Measurements from ENCODE around the gene SEC16B.
"Not testable (repeated sequence)": the region's sequence is repeated elsewhere in the genome, so short reads cannot be mapped to it uniquely, and the experiment has no call there.

The SEC16B gene, protein sequence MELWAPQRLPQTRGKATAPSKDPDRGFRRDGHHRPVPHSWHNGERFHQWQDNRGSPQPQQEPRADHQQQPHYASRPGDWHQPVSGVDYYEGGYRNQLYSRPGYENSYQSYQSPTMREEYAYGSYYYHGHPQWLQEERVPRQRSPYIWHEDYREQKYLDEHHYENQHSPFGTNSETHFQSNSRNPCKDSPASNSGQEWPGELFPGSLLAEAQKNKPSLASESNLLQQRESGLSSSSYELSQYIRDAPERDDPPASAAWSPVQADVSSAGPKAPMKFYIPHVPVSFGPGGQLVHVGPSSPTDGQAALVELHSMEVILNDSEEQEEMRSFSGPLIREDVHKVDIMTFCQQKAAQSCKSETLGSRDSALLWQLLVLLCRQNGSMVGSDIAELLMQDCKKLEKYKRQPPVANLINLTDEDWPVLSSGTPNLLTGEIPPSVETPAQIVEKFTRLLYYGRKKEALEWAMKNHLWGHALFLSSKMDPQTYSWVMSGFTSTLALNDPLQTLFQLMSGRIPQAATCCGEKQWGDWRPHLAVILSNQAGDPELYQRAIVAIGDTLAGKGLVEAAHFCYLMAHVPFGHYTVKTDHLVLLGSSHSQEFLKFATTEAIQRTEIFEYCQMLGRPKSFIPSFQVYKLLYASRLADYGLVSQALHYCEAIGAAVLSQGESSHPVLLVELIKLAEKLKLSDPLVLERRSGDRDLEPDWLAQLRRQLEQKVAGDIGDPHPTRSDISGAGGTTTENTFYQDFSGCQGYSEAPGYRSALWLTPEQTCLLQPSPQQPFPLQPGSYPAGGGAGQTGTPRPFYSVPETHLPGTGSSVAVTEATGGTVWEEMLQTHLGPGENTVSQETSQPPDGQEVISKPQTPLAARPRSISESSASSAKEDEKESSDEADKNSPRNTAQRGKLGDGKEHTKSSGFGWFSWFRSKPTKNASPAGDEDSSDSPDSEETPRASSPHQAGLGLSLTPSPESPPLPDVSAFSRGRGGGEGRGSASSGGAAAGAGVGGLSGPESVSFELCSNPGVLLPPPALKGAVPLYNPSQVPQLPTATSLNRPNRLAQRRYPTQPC

DNA sequence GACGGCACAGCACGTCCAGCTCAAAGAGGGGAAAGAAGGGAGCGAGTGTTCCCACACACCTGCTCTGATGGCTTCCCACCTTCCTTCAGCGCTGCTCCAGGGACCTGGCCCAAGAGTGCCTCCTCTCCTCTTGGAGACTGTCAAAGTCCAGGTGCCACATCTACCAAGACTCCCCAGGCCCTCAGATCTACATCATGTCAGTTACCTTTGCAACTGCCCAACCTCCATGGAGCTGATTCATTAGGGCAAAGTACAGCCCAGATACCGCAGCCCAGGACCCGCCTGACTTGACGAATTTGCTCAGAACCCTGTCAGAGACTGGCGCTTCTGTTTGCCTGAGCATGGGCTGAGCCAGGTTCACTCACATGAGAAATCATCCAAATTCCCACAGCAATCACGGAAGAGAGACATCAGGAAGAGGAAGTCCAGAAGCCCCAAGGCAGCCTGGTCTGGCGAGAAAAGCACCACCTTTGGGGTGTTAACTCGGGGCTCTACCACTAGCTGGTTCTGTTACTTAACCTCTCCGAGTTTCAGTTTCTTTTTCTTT is at the start of gene SEC16B:
Gene SEC16B, minus strand, starts transcription at position 234 of the 547 bp plus-strand sequence. CDS start 2,077 bp downstream, outside the sequence.
- DNase-seq, result no peak

DNA sequence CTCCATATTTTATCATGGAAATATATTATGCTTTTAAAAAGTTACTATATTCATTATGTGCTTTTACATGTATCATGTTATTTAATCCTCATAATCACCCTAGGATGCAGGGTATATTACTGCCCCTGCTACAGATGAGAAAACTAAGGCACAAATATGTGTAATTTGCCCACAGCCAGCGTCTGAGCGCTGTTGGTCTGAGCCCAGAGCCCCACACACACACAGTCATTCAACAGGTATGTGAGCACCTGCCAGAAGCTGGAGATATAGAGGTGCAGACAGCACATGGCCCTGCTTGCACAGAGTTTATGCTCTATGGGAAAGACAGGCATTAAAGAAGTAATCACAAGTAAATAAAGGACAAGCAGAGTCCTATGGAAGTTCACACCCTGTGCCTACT is 49.8 kb upstream of the SEC16B start:
- no peak for DNase-seq

DNA sequence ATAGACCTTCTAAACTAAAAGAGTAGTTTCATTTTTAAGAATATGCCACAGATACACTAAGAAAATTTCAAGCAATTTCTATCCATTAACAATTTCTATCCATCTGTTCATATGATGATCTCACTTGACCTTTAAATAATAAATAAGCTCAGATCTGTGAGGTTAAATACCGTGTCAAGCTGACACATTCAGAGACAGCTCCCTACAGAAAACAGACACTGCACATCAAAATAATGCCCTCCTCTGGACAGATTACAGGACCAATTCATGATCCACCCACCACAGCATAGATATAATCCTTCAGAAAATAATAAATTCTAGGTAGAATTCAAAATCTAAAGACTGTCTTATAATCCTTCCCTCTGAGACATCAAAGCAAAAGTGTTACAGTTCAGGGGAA is 49.4 kb upstream of the SEC16B start:
- no peak for DNase-seq

DNA sequence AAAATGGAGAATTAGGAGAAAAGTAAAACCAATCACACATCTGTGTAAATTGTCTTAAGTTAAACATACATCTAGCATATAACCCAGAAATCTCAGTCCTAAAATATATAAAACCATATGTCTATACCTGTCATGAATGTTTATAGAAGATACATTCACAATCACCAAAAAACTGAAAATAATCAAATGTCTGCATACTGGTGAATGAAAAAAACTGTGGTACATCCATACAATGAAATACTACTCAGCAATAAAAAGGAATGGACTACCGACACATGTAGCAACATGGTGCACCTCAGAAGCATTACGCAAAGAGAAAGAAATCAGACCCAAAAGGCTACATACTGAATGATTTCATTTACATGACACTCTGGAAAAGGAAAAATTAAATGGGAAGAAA is 47.7 kb upstream of the SEC16B start:
- no peak for DNase-seq

DNA sequence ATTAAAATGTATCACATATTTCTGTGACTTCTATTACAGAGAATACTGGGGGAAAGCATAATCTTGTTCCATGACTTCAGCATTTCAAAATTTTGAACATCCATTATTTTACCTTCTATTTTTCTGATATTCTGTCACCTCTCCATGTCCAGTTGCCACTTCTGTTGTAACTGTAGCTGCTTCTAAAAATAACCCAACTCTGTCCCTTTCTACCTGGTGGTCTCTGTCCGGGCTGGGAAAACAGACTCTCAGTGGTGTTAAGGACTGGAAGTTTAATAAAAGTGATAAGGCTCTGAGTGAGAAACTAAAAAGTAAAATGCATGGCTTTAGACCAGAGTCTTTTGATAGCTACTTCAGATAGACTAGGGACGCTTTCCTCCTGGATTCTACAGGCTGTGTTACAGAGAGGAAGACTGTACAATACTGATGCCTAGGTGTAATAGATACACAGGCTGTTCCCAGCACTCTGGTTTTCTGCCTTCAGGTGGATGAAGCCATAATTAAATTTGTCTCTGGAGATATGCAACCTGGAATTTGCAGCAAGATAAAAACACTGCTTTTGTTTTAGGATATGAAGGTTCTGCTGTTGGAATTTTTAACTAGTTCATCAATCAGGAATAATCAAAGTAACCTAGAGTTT is 42.1 kb upstream of the SEC16B start:
- DNase-seq, result no peak

DNA sequence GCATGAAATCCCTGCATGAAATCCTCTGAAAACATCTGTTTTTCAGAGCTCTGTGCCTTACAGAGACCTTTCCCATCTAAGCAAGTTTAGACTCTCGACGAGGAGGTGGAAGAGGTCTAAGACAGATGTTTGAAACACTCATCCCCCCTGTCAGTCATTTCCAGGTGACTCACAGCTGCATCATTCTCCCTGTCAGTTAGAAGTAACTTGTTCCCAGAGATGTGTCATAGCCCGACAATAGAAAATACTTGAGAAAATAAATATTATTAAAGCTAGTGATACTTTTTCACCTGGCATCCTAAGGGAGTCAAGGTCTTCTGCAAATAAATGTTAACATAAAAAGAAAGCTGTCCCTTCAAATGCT is 41.6 kb upstream of the SEC16B start:
- no peak for DNase-seq

DNA sequence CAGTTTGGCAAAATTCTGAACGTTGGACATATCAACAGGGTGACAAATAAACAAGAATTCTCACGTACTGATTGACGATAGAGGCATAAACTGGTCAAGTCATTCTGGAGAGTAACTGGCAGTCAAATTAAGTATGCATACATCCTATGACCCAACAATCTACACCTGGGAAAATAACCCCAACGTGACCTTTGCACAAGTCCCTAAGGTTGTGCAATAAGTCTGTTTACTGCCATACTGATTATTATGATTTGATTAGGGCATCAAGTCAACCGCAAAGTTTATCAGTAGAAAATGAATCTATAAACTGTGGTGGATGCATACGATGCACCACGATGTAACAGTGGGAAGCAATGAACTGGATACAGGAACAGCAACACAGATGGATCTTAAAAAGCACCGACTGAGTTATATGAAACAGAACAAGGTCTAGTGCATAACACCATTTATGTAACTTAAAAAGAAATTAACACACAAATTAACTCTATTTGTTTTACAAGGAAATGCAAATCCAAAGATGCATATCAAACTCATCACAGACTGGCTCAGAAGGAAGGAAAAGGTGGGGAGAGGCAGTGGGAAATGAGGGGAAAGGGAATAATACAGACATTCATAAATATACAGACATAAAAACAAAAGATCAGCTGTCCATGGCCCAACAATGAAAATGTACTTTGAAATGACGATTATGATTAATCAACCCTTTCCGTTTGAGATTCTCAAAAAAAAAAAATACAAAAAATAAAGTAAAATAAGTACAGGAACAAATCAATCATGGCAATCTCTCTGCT is 41.0 kb upstream of the SEC16B start:
- no peak for DNase-seq

DNA sequence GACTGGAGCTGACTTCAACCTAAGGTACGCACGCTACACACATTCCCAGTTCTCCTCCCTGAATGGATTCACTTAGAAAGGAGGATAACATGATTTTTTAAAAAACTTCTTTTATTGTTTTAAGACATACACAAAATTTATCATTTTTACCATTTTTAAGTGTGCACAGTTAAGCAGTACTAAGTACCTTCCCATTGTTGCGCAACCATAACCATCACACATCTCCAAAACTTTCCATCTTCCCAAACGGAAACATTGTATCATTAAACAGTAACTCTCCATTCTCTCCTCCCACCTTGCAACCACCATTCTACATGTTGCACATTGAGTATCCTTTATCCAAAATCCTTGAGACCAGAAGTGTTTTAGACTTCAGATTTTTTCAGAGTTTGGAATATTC is 36.2 kb upstream of the SEC16B start:
- DNase-seq, result no peak

DNA sequence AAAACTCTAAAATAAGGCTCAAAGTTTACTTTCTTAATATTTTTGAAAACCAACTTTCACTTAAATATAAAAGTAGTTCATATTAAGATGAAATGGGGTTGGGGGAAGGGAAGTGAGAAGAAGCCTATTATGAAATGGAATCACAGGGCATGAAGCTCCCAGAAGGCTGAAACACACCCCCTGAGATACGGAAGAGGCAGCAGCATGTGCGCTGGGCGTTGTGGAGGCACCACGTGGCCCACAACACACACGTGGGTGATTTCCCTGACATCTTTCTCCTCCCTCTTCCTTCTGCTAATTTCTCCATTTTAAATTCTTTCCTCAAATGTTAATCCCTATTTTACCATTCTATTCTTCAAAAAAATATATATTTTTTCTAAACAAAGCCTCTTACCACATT is 35.6 kb upstream of the SEC16B start:
- DNase-seq, result no peak

DNA sequence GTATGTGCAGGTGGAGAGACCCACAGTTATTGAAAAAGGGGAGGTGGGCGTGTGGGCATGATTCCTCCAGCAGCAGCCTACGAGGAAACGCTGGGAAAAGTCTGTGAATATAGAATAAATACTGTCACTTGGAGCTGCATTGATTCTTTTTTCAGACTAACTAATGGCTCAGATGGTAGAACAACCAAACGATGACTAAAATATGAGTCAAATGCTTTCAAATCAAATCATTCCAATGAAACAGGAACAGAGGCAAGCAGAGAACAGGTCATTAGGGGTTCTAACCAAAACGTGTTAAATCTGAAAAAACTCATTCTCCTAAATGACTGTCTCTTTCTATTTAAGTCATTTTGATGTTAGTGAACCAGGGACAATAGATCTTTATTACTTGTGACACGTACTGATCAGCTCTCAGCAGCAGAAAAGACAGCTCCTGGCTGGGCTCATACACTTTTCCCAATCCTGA is 35.1 kb upstream of the SEC16B start:
- DNase-seq, result no peak

DNA sequence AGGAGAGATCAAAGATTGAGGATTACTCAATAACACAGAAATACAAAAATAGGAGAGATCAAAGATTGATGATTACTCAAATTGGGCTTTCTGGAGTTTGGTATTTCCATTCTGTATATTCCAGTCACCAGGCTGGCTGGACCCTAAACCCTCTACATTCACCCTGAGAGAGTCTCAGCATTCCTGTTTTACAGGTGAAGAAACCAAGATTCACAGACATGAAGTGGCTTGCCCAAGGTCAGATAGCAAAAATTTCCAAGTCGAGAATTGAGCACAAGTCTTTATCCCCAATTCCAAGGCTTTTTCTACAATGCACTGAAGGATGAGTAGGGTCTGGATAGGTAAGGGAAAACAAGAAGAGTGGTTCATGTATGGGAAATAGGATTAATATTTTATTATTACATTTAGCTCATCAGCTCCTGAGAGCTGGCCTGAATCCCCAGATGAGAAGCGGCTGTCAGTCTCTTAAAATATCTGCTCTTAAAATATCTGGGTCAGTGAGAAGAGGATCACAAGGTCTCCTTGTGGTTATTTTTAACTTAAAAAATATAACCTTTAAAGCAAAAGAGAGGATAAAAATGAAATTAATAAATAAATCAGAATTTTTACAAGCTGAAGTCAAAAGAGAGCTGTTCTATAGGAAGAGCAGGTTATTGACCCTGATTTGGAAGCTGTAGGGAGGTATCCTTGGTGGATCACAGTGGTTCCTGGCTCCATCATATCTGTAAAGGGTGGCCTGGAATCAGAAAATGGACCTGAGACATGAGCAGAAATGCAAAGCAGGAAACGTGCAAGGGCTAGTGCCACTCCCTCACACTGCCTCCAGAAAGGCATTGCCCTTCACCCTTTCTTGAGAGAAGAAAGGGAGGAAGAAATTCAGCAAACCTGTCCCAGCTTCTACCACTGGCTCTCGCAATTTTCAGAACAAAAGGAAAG is 29.1 kb upstream of the SEC16B start:
- no peak for DNase-seq

DNA sequence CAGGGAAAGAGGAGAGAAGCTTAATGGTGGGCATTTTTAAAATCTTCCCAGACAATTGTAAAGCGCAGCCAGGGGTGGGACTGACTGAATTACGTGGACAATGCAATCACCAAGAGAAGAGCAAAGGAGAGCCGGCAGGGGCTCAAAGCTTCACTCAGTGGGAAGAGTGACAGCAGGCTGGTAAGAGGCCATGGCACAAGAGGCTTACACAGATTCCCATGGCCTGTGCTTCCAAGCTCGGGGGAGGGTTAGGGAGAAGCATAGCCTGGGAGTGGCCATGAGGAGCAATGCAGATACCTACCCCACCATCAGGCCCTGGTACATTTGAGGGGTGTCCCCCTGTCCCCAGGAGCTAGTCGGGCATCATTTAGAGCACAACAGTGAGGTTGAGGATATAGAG is 27.1 kb upstream of the SEC16B start:
- no peak for DNase-seq

DNA sequence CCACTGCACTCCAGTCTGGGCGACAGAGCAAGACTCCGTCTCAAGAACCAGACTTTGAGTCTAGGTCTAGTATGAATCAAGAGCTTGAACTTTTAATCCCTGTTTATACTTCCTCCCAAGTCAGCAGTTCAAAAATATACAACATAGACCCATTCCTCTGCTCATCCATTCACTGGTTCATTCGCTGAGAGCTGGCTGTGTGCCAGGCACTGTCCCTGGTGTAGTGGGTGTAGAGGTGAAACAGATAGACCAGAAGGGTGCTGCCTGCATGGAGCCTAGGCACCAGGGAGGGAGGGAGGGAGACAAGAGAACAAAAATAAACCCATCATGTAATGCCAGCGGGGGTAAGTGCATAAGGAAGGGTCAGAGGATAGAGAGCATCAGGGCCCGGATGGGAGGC is 25.5 kb upstream of the SEC16B start:
- no peak for DNase-seq

DNA sequence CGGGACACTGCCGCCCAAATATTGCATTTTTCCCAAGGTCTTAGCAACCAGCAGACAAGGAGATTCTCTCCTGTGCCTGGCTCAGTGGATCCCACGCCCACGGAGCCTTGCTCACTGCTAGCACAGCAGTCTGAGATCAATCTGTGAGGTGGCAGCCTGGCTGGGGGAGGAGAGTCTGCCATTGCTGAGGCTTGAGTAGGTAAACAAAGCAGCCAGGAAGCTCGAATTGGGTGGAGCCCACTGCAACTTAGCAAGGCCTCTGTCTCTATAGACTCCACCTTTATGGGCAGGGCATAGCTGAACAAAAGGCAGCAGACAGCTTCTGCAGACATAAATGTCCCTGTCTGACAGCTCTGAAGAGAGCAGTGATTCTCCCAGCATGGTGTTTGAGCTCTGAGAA is 16.4 kb upstream of the SEC16B start:
- not testable (repeated sequence) for DNase-seq

DNA sequence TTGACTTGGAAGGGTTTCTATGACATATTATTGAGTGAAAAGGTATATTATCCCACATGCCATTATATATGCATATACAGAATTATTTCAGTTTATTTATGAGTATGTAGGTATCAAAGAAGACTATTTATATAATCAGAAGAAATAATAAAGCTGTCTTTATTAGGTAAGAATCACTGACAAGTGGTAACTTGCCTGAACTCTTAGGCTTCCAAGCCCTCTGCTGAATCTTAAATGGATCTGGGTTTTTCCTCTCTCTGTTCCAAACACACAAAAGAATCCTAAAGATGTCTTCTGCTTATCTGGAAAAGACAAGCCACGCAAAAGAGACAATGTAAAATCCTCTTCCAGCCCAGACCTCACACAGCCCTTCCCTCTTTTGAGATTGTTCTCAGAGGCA is 14.9 kb upstream of the SEC16B start:
- no peak for DNase-seq

DNA sequence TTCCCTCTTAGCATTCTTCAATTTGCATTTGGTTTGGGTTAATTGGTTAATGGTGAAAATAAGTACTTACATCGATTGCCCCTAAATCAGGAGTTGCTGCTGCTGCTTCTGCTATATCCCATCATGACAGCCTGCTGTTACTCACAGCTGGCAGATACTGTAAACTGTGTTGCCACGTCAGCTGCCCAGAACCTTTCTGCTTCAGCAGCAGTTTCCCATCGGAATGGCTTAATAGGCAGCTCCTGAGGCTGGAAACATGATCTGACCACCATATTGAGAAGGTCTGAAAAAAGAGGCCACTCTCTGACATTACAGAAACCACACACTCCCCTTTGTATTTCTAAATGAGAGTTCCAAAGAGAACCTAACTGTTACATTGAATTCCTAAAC is 14.3 kb upstream of the SEC16B start:
- DNase-seq, result no peak

DNA sequence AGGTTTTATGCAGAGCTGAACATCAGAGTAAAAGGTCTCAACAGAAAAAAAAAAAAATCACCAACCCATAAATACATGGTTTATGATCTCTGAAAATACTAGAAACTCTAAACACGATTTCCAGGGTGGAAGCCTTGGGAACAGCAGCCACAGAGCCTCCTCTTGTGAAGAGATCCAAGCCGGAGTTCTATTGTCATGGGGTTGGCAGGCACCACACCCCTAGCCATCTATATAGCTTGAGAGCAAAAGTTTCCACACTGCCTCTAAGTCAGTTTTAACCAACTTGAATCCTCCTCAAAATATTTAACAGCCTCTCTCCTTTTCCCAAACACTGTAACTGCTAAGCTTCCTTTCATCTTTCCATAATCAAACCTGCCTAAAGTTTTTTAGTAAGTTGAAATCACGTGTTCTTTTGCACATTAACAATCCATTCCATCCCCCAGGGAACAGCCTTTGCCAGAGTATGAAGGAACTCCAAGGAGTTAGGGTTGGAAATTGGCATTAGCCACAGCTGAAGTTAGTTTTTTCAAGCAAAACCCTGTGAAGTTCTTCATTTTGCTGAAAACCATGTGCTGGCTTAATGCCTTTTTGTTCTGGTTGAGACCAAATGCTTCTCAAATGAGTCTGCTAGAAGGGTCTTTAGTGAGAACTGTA is 13.8 kb upstream of the SEC16B start:
- DNase-seq, result no peak

DNA sequence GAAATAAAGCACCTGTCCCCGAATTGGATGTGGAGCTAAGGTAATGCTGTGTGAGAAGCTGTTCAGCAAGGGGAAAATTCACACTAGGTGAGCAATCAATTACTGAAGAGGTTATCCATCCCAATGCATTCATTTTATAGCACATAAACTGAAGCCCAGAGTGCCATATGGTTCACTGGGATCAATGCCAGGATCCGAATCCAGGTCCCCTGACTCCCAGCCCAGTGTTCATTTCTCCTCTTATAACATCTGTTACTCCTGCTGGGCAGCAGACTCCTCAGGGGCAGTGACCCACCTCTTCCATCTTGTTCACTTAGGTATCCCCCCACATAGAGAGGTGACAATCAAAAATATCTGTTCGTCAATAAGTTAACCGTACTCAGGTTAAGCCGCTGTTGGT is 13.2 kb upstream of the SEC16B start:
- DNase-seq, result no peak

DNA sequence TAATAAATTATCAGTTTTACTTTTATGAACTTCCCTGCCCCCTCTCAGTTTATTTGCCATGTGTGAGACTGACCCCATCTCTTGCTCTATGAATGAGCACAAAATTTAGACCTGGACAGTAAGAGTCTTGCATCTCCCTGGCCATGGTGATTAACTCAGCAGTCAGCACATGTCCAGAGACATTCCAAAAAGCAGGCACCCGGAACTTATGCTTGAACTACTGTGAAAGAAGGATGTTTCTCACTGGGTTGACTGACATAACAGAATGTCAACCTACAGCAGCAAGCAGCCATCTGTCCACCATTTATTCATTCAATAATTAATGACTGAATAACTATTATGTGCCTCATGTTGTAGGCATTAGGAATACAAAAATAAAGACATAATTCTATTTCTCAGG is 11.3 kb upstream of the SEC16B start:
- no peak for DNase-seq

DNA sequence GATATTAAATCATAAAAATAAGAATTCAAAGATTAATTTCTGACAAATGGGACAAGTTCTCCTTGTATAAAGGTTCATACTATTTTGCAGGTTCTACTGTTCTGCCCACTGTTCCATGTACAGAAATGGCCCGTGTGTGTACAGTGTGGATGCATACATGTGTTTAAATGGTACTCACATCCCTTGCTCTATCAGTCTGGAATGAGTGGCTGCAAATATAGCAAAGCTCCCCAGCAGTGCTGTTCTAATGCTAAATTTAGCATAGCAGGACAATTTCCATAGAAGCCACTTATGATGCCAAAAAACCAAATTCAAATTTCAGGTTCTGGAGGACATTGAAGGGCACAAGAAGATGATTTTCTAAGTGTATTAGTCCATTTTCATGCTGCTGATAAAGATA is 9.4 kb upstream of the SEC16B start:
- no peak for DNase-seq

Data from GDM1 (cell line).